ENCODE results near the gene CISD3.

The CISD3 gene

GRCh38 chr17:38741461-38741860, 11.3 kb downstream of the CISD3 start:
- no peak for ATAC-seq
- no peaks in the 10 kb centered on the region for H3K36me3 Mint-ChIP-seq (ENCODE audit: low read depth)
- peaks cover 4% of the 10 kb centered on the region for H3K4me1 Mint-ChIP-seq
- peaks cover 35% of the 10 kb centered on the region for H3K27me3 Mint-ChIP-seq
- H3K9me3 Mint-ChIP-seq: no peaks in the 10 kb centered on the region
- no peak overlapping the region for H3K4me3 Mint-ChIP-seq
- H3K27ac Mint-ChIP-seq: no peak overlapping the region
- no peak for DNase-seq

- Mint-ChIP-seq H3K27me3 (peaks cover 40% of the 10 kb centered on the region), H3K4me3 (no peak overlapping the region), H3K36me3 (ENCODE audit: low read depth) (no peaks in the 10 kb centered on the region), H3K4me1 (peaks cover 9% of the 10 kb centered on the region), H3K9me3 (no peaks in the 10 kb centered on the region), H3K27ac (no peak overlapping the region)
- DNase-seq: no peak
- ATAC-seq: no peak
Observed at GRCh38 chr17:38741921-38742410, 11.8 kb downstream of the CISD3 start.

GRCh38 chr17:38742411-38743308, 12.5 kb downstream of the CISD3 start:
- Mint-ChIP-seq H3K9me3 (no peaks in the 10 kb centered on the region), H3K27me3 (peaks cover 40% of the 10 kb centered on the region), H3K27ac (no peak overlapping the region), H3K4me3 (no peak overlapping the region), H3K4me1 (peaks cover 9% of the 10 kb centered on the region), H3K36me3 (ENCODE audit: low read depth) (no peaks in the 10 kb centered on the region)
- ATAC-seq: no peak
- no peak for DNase-seq

GRCh38 chr17:38743556-38744171, 13.5 kb downstream of the CISD3 start:
- H3K36me3 Mint-ChIP-seq (ENCODE audit: low read depth): no peaks in the 10 kb centered on the region

GRCh38 chr17:38745545-38745944, 15.4 kb downstream of the CISD3 start:
- no peak for ATAC-seq
- H3K27ac Mint-ChIP-seq: no peak overlapping the region
- no peak overlapping the region for H3K4me3 Mint-ChIP-seq

More at GRCh38 chr17:38743556-38744171, 13.5 kb downstream of the CISD3 start:
- Mint-ChIP-seq H3K4me3 (no peak overlapping the region), H3K9me3 (no peaks in the 10 kb centered on the region), H3K27me3 (peaks cover 44% of the 10 kb centered on the region), H3K4me1 (peaks cover 13% of the 10 kb centered on the region), H3K27ac (no peak overlapping the region)
- no peak for ATAC-seq
- DNase-seq: no peak

GRCh38 chr17:38746004-38746848, 16.1 kb downstream of the CISD3 start:
- Mint-ChIP-seq H3K9me3 (no peaks in the 10 kb centered on the region), H3K4me1 (peaks cover 35% of the 10 kb centered on the region), H3K36me3 (ENCODE audit: low read depth) (no peaks in the 10 kb centered on the region), H3K27me3 (peaks cover 60% of the 10 kb centered on the region), H3K27ac (peak overlapping the region; percentile 35), H3K4me3 (peak overlapping the region; percentile 67)
- ATAC-seq (no peak), DNase-seq (no peak)

More at GRCh38 chr17:38745545-38745944, 15.4 kb downstream of the CISD3 start:
- Mint-ChIP-seq H3K4me1 (peaks cover 28% of the 10 kb centered on the region), H3K36me3 (ENCODE audit: low read depth) (no peaks in the 10 kb centered on the region), H3K27me3 (peaks cover 55% of the 10 kb centered on the region), H3K9me3 (no peaks in the 10 kb centered on the region)
- no peak for DNase-seq

- Mint-ChIP-seq H3K27me3 (peaks cover 66% of the 10 kb centered on the region), H3K4me1 (peaks cover 42% of the 10 kb centered on the region), H3K27ac (peak overlapping the region; percentile 35), H3K9me3 (no peaks in the 10 kb centered on the region), H3K36me3 (ENCODE audit: low read depth) (peaks cover 3% of the 10 kb centered on the region), H3K4me3 (peak overlapping the region; percentile 67)
- DNase-seq (no peak), ATAC-seq (no peak)
Observed at GRCh38 chr17:38746849-38747462, 16.8 kb downstream of the CISD3 start.

- peak overlapping the region; percentile 59 for H3K4me3 Mint-ChIP-seq
- DNase-seq (peak; percentile 29), ATAC-seq (no peak)
- H3K4me1 Mint-ChIP-seq: peaks cover 47% of the 10 kb centered on the region
- no peaks in the 10 kb centered on the region for H3K9me3 Mint-ChIP-seq
- peaks cover 8% of the 10 kb centered on the region for H3K36me3 Mint-ChIP-seq (ENCODE audit: low read depth)
- H3K27ac Mint-ChIP-seq: no peak overlapping the region
- H3K27me3 Mint-ChIP-seq: peaks cover 69% of the 10 kb centered on the region
Observed at GRCh38 chr17:38747463-38748148, 17.5 kb downstream of the CISD3 start.

GRCh38 chr17:38748149-38748891, 18.2 kb downstream of the CISD3 start, which contains the start of gene PCGF2:
Gene PCGF2, minus strand, starts transcription at chr17:38748336. Its CDS starts 7,934 bp downstream, at chr17:38740402.
- Mint-ChIP-seq H3K36me3 (ENCODE audit: low read depth) (peaks cover 10% of the 10 kb centered on the region), H3K9me3 (no peaks in the 10 kb centered on the region), H3K27ac (no peak within 1 kb of the TSS), H3K4me3 (peak within 1 kb of the TSS; percentile 97), H3K27me3 (peaks cover 64% of the 10 kb centered on the region), H3K4me1 (peaks cover 51% of the 10 kb centered on the region)
- DNase-seq (no peak), ATAC-seq (no peak)

- no peak overlapping the region for H3K27ac Mint-ChIP-seq
- H3K27me3 Mint-ChIP-seq: peaks cover 60% of the 10 kb centered on the region
- ATAC-seq (no peak), DNase-seq (no peak)
- peaks cover 56% of the 10 kb centered on the region for H3K4me1 Mint-ChIP-seq
- peaks cover 14% of the 10 kb centered on the region for H3K36me3 Mint-ChIP-seq (ENCODE audit: low read depth)
- no peaks in the 10 kb centered on the region for H3K9me3 Mint-ChIP-seq
- H3K4me3 Mint-ChIP-seq: peak overlapping the region; percentile 97
Observed at GRCh38 chr17:38748892-38749222, 18.7 kb downstream of the CISD3 start.

- Mint-ChIP-seq H3K4me3 (peak overlapping the region; percentile 97), H3K9me3 (no peaks in the 10 kb centered on the region), H3K36me3 (ENCODE audit: low read depth) (peaks cover 16% of the 10 kb centered on the region), H3K27me3 (peaks cover 55% of the 10 kb centered on the region), H3K4me1 (peaks cover 60% of the 10 kb centered on the region), H3K27ac (no peak overlapping the region)
- ATAC-seq: no peak
- DNase-seq: no peak
Observed at GRCh38 chr17:38749223-38750043, 19.3 kb downstream of the CISD3 start.

GRCh38 chr17:38750044-38750311, 19.8 kb downstream of the CISD3 start:
- ATAC-seq (no peak), DNase-seq (no peak)
- H3K27me3 Mint-ChIP-seq: peaks cover 50% of the 10 kb centered on the region
- no peaks in the 10 kb centered on the region for H3K9me3 Mint-ChIP-seq
- peaks cover 18% of the 10 kb centered on the region for H3K36me3 Mint-ChIP-seq (ENCODE audit: low read depth)
- H3K4me1 Mint-ChIP-seq: peaks cover 64% of the 10 kb centered on the region
- H3K4me3 Mint-ChIP-seq: peak overlapping the region; percentile 97
- H3K27ac Mint-ChIP-seq: no peak overlapping the region

All from activated naive CD8-positive, alpha-beta T cell treated with anti-CD3 and anti-CD28 coated beads, Interleukin-2, amount 50 U/mL, for 24 hours (primary cell).